HG03139 (cell line): ENCODE data around the gene GARNL3.

Experiments used
- ATAC-seq: cut with Tn5 transposase; IDR thresholded peaks from one replicate; pipeline ENCODE4 v1.9.1; 2021; ENCODE audit not compliant: unreplicated experiment

Gene GARNL3

DNA sequence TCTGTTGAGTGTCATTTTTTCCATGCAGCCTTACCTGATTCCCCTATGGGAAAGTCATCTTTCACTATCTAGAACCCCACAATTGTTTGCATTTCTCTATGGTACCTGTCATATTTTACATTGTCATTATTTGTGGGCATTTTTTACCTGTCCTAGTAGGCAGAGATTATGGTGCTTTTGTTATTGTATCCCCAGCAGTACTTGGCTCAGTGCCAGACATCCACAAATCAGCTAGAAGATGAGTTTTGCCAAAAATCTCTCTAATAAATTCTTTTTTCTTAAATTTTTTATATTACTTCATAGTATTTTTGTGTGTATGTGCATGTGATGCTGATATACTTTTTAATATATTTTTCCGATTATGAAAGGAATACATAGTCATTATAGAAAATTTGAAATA is 13.2 kb downstream of the GARNL3 start:
- ATAC-seq = no peak

DNA sequence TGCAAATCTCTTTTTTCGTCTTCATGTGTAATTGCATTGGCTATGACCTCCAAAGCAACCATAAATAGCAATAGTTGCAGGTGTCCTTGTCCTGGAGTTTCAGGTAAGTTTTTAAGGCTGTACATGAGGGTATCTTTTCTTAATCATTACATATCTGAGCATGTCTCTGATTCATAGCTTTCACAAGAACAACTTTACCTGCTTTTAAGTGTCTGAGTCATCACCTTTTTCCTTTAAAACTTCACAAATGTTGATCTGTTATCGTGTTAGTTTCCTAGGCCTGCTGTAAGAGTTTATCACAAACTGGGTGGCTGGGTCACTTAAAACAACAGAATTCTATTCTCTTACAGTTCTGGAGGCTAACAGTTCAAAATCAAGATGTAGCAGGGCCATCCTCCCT is 13.8 kb downstream of the GARNL3 start:
- ATAC-seq = no peak

- ATAC-seq = no peak
Measured at GRCh38 chr9:127279717-127280285, 15.2 kb downstream of the GARNL3 start.

DNA sequence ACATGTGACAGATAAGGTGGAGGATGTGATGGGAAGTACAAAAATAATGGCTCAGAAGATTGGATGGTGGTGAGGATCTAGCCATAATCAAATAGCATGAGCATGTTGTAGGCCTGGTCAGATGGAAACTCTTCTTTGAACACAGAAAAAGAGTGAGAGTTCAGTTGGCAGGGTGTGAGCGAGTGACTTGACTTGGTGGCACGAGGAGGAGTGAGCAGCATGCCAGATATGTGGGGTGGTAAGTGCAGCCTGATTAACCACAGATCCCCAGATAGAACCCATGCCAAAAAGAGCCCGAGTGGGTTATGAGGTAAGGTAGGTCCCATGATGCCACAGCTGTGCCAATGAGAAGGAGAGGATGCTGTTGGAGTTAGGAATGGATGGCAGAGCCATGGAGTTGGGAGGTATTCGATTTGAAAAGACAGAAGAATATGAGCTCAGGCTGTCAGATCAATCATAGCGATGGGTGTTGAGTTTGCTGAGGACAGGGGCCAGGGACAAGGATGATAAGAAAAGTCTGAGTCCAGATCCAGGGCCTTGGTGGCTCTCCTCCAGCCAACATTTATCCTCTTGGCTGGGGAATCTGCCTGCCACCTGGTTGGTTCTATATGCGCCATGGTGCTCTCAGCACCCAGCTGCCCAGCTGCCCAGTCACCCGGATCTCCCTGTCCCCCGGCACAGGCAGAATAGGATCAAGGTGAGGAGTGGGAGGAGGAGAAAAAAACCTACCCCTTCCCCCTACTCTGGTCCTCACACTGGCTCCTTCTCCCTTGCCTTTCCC is 16.5 kb downstream of the GARNL3 start:
- ATAC-seq = no peak

DNA sequence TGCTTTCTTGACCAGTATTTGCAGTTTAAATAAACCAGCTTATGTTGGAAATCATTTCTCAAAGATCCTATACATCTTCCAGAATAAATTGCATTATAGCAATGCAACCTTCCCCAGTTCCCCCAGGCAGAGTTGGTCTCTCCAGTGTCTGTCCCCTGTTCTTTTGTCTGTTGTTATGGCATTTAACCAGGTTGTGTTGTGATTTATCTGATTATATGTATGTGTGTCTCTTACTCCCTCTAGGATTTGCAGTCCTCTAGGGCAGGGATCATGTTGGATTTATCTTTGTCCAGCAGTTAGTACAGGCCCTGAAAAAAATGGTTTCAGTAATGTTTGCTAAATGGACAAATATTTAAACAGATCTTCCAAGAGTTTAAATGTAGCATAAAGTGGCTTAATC is 17.3 kb downstream of the GARNL3 start:
- no peak for ATAC-seq

- ATAC-seq = no peak
Measured at GRCh38 chr9:127282611-127283010, 18.0 kb downstream of the GARNL3 start.

DNA sequence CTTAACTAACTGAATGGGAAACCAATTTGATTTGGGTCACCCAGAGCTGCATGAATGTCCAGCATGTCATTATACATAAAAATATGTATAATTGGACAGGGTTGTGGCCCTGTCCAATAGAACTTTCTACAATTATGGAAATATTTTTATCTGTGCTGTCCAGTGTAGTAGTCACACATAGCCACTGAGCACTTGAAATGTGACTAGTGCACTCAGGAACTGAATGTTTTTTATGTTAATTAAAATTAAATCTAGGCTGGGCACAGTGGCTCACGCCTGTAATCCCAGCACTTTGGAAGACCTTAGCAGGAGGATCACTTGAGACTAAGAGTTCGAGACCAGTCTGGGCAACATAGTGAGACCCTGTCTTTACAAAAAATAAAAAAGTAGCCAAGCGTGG is 18.6 kb downstream of the GARNL3 start:
- no peak for ATAC-seq

DNA sequence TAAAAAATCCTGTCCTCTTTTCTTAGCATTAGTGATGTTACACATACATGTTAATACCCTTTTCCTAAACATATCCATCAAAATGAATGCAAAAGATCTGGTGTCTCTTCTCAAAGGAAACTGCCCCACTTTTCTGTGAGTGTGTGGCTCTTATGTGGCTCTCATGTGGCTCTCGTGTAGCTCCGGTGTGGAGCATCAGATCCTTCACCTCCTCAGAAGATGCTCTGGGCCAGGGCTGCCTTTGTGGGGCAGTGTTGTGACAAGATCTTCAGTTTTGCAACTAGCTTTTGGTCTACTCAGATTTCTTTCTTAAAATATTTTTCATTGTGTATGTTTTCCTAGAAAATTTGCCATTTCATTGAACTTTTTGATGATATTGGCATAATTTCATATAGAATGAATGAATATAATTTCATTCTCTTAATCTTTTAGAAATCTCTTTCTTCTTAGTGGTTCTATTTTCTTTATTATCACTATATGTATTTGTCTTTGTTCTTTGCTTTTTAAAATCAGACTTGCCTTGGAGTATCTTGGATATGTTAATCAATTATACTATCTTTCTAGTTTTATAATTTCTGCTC is 19.4 kb downstream of the GARNL3 start:
- no peak for ATAC-seq

DNA sequence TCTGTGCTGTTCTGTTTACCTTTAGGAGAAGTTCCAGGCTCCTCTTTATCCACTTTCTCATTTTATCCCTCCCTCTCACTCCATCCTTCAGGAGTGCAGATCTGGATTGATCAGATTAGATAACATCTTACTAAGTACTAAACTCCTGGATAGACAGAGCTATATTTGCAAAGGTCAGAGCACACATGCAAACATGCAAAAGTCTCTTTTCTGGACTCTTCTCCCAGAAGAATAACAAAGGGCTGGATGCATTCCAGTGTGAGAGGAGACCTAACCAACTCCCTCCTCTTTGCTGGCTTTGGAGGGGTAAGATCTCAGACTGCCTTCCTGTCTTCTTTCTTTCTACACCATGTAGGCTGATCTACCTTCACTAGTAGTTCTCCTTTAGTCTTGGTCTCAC is 21.4 kb downstream of the GARNL3 start:
- no peak for ATAC-seq

DNA sequence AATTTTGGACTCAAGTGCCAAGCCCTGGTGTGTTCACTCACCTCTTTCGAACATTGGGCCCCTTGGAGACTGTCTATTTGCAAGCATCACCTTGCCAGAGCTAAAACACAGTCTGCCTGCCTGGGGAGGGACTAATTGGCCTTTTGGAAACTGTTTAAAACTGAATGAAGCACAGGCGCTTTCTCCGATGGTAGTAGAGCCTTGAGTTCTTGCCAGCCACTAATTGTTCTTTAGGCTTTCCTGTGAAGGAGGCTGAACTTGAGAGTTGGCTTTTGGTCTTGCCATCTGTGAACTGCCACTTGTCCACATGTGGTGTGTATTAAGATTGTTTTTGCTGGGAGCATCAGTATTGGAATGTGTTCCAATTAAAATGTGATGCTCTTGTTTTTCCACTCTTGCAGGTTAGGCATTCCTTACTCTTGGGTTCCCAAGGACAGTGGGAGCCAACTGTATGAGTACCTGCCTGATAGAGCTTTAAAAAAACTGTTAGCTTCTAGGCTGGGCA is 26.0 kb downstream of the GARNL3 start:
- no peak for ATAC-seq

- ATAC-seq = no peak
Measured at GRCh38 chr9:127291246-127291778, 26.7 kb downstream of the GARNL3 start.

DNA sequence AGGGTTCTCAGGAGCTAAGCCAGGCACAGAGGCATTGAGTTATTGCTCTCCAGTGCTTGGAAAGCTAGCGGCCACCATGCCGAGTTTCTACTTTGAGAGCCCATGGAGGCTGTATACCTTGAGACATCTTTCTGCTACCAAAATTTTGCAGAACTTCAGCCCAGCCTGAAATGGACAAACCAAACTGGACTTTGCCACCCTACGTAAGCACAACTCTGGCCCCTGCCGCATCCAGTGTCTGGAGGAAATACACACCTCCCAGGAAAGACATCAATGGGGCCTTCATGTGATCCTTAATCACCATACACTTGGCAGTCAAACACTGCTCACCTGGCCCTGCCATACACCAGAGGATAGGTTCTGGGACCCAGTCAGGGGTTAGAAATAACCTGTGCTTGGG is 27.8 kb downstream of the GARNL3 start:
- no peak for ATAC-seq

DNA sequence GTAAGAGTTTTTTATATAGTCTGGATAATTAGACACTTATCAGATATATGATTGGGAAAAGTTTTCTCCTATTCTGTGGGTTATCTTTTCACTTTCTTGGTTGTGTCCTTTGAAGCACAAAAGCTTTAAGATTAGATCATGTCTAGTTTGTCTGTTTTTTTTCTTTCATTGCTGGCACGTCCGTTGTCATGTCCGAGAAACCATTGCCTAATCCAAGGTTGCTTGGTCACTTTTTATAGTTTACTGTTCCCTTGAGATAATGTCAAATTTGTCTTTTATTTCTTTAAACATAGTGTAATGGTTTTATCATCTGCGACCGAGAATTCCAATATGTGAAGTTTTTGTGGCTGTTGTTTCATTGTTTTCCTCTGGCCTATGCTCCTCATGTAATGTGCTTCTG is 28.8 kb downstream of the GARNL3 start:
- ATAC-seq = no peak

DNA sequence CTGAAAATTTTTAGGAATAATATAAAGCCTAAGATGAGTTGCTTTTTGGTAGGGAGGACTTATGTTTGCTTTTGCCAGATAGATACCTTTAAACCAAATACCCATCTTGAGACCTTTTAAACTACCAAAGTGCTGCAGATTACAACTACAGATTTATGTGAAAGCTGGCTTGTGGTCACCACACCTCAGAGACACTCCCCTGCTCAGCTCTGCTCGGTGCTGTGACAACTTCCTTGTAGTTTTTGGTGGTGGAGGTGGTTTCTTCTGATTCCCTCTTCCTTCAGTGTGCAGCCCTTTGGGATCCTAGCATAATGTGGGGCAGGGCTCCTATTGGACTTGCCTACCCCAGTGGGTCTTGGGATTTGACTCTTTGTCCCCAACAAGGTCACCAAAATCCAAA is 29.2 kb downstream of the GARNL3 start:
- ATAC-seq = no peak

DNA sequence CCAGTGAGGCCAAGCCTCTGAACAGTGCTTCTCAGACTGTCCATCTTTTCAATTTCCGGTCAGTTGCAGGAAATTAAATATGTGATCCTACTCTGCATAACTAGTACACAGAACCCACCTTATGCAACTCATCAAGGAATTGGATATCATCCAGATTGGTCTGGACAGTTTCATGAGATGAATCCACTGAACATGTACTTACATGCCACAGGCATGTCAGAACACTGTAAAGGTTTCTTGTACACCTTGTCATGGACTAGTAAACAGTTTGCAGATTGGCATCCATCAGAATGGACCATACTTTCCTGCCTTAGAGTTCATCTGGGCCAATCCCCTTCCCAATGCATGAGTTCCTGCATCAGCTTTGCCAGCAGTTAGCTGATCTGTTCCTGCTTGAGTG is 30.4 kb downstream of the GARNL3 start:
- no peak for ATAC-seq

DNA sequence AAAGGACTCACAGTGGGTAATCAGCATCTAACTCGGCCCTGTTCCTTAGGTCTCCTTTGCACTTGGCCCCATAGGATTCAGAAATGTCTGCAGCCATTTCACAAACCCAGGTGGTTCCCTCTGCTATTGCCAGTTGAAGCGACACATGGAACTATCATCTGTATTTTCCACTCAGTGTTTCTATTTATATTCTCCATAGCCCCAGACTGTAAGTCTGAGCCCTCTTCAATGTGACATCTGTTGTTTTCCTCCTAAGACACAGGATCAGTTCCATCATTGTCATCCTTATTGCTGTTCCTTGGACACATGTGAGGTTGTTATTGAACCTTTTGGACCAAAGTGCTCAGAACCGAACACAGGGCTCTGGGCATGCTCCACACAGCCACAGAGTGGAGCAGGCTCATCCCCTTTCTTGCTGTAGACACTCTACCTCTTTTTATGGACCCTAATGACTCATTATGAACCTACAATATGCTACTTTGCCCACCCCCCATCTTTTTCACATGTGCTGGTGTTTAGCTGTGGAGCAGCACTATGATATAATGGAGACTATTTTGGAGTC is 36.4 kb downstream of the GARNL3 start:
- ATAC-seq = no peak

- ATAC-seq = no peak
Measured at GRCh38 chr9:127303830-127304229, 39.3 kb downstream of the GARNL3 start.

DNA sequence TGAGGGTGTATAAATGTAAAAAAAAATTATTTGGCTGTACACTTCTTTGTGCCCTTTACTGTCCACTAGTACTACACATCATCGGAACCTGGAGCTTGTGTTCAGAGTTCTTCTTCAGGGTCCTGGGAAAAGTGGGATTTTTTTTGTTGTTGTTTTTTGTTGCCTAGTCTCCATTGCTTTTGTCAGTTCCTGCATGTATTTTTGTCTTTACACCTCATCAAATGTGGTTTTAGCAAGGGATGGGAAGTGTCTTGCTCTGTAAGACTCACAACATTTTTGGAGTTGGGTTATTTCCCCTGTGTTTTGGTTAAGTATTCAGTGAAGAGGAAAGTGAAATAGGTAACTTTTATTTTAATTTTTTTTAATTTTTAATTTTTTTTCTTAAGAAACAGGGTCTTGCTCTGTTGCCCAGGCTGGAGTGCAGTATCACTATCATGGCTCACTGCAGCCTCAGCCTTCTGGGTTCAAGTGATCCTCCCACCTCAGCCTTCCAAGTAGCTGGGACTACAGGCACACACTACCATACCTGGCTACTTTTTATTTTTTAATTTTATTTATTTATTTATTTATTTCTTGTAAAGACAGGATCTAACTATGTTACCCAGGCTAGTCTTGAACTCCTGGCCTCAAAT is 40.7 kb downstream of the GARNL3 start:
- ATAC-seq = no peak

DNA sequence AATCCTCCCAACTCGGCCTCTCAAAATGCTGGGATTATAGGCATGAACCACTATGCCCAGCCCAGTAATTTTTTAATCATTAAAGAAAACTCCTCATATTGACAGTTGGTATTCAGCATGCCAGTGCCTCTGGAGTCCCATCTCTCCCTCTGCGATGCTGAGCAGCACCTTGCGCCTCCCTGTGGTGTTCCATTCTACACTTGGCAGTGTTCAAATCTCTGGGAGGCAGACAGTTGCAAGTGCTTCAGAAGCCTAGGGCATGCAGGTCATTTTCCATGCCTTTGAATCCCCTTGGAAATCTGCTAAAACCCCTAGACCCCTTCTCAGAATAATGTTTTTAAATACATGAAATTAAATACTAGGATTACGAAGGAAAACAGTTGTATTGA is 41.3 kb downstream of the GARNL3 start:
- ATAC-seq = no peak

DNA sequence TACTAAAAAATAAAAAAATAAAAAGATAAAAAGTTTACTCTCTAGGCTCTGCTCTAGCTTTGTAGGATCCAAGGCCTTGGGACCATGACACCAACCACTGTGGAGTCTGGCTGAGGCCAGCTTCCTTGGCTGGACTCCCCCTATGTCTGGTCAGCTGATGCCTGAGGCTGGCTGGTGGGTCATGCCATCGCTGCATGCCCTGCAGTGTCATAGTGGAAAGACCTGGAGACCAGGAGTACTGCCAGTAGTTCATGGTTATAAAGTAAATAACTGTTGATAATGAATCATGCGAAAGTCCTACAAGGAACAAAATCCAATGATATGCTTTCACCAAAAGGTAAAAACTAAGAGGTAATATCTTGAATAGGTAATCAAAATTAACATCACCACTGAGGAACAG is 43.2 kb downstream of the GARNL3 start:
- no peak for ATAC-seq

DNA sequence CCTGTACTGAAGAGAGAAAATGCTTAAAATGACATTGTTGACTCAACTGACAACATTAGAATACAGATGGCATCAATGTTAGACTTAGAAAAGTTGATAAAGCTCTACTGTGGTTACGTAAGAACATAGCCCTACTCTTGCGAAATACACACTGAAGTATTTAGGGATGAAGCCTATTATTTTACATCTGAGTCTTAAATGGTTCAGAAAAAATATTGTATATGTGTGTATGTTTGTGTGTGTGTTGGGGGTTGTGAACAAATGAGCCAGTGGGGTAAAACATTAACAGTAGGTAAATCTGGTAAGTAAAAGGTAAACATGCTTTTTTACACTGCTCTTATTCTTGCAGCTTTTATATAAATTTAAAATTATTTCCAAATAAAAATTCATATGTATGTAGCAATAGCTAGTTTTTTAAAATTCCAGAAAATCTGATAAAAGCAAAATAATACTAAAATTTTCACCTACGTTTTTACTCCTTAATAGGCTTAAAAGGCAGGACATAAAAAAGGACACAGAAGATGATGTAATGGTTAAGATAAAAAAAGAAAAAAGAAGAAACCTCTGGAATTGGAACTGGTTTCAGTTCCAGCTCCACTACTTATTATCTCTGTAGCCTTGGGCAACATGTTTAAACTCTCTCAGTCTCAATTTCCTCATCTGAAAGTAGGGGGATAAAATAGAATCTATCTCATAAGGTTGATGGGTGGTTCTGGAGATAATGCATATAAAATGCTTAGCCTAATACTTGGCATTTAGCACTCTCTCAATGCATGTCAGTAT is 44.3 kb downstream of the GARNL3 start:
- ATAC-seq = no peak
